ENCODE data around the gene IRX2. TPM values are rescaled to one million over a fixed set of nuclear protein-coding genes. Genes with fewer than 3 reads are reported as not detected.

The IRX2 gene
- total RNA-seq, 1 donor = 3.0 TPM

- no peak for DNase-seq (ENCODE audit: low read depth)
- H3K4me3 ChIP-seq (ENCODE audit: low read depth, low read length) = no peak overlapping the region
Measured at GRCh38 chr5:2721385-2722138, 29.9 kb downstream of the IRX2 start.

DNA sequence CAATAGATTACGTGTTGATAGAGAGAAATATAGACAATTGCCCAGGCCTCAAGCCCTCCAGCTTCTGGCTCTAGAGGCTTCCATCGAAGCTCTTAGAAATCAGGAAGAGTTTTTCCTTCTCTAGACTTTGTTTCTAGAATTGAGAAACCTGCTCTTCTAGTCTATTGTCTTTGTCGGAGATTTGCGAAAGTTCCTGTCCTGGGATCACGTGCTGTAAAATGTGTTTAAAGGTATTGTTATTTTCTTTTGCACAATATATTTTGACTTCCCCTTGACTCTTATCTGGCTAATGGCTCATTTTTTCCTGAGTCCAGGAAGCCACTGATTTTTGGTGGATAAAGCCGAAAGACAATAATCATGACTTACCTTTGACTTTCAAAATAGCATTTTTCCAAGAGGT is 32.1 kb downstream of the IRX2 start:
- TF ChIP-seq CTCF (IDR thresholded peaks at IDR 0.05; ENCODE audit: insufficient read depth, low read depth, low read length) = no peak
- no peak overlapping the region for H3K4me3 ChIP-seq (ENCODE audit: low read depth, low read length)
- DNase-seq (ENCODE audit: low read depth) = no peak

More at GRCh38 chr5:2721385-2722138, 29.9 kb downstream of the IRX2 start:
- no peak for TF ChIP-seq CTCF (IDR thresholded peaks at IDR 0.05; ENCODE audit: insufficient read depth, low read depth, low read length)

DNA sequence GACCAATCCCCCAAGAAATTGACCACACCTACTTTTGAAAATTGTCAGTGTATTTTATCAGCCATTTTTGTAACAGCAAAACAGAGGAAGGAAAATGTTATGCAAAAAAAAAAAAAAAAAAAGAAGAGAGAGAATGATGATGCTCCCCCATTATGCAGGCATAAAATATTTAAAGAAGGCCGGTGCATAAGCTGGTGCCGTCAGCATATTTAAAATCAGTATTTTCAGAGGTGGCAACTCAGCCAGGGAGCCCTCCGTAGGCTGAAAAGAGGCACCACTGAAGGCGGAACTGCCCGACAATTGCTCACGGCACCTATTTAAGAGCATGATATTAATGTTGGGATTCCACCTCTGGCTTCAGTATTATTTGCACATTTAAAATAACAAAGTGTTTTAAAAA is 33.4 kb downstream of the IRX2 start:
- no peak for DNase-seq (ENCODE audit: low read depth)
- H3K4me3 ChIP-seq (ENCODE audit: low read depth, low read length) = no peak overlapping the region
- TF ChIP-seq CTCF (IDR thresholded peaks at IDR 0.05; ENCODE audit: insufficient read depth, low read depth, low read length) = no peak

GRCh38 chr5:2715856-2716255 is 35.6 kb downstream of the IRX2 start:
- no peak overlapping the region for H3K4me3 ChIP-seq (ENCODE audit: low read depth, low read length)
- TF ChIP-seq CTCF (IDR thresholded peaks at IDR 0.05; ENCODE audit: insufficient read depth, low read depth, low read length) = no peak
- DNase-seq (ENCODE audit: low read depth) = no peak

DNA sequence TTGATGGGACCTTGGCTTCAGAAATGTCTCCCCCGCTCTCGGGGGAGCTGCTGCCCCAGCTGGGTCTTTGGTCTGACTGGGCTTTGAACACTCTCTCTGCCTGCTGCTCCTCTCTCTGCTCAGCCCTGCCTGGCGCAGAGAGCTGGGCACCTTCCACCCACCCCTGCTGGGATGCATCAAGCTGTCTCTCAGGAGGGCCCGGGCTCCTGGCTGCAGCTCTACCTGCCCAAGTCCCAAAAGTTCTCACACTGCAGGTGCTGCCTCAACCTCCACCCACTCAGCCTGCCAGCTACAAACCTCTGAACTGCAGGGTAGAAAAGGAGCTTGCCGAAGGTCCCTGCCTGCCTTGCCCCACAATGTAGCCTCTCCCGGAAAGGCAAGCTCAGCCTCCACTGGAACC is 36.7 kb downstream of the IRX2 start:
- TF ChIP-seq CTCF (IDR thresholded peaks at IDR 0.05; ENCODE audit: insufficient read depth, low read depth, low read length) = no peak
- no peak overlapping the region for H3K4me3 ChIP-seq (ENCODE audit: low read depth, low read length)
- DNase-seq (ENCODE audit: low read depth) = no peak

- H3K4me3 ChIP-seq (ENCODE audit: low read depth, low read length) = no peak overlapping the region
- TF ChIP-seq CTCF (IDR thresholded peaks at IDR 0.05; ENCODE audit: insufficient read depth, low read depth, low read length) = no peak
- no peak for DNase-seq (ENCODE audit: low read depth)
Measured at GRCh38 chr5:2714026-2714425, 37.5 kb downstream of the IRX2 start.

Data from fibroblast of villous mesenchyme (primary cell).